GM12878 (cell line): Measurements from ENCODE around the gene KRT6C. TPM values are rescaled to one million over a fixed set of nuclear protein-coding genes. Genes with fewer than 3 reads are reported as not detected.

Experiments used
- CEBPZ ChIP-seq: fragments of 150-350 bp; IDR thresholded peaks from 2 replicates; pipeline ENCODE4 v1.6.1; 2016; ENCODE audit warnings: low read depth, low read length
- E2F4 ChIP-seq: IDR thresholded peaks from 2 replicates; pipeline ENCODE4 v1.6.1; 2012; ENCODE audit warnings: low read depth, low read length, improper control_type of control experiment
- ESRRA ChIP-seq: IDR thresholded peaks from 2 replicates; pipeline ENCODE4 v1.6.1; 2012; ENCODE audit warnings: mild to moderate bottlenecking, low read length, improper control_type of control experiment
- ETV6 ChIP-seq, 2 experiments: fragments of 450-650 bp in 1 of 2; IDR thresholded peaks in 1 of 2; conservative IDR thresholded peaks in 1 of 2; 2 replicates each; pipeline ENCODE4 v1.6.1; 2014; ENCODE audit warnings: antibody characterized with exemption in 1 of 2, borderline replicate concordance in 1 of 2, low read depth in 1 of 2, mild to moderate bottlenecking in 1 of 2, moderate library complexity in 1 of 2
- HSF1 ChIP-seq: fragments of 150-350 bp; IDR thresholded peaks from 2 replicates; pipeline ENCODE4 v1.6.1; 2014; ENCODE audit warnings: mild to moderate bottlenecking, low read depth, low read length
- NR2F1 ChIP-seq: fragments of 450-650 bp; conservative IDR thresholded peaks from 2 replicates; pipeline ENCODE4 v1.6.1; 2017; ENCODE audit warnings: mild to moderate bottlenecking
- POLR2AphosphoS5 ChIP-seq: IDR thresholded peaks from 2 replicates; pipeline ENCODE4 v1.6.1; 2011; ENCODE audit warnings: mild to moderate bottlenecking, low read length, inconsistent platforms
- ZBED1 ChIP-seq: IDR thresholded peaks from 2 replicates; pipeline ENCODE4 v1.6.1; 2016; ENCODE audit warnings: borderline replicate concordance
- polyA plus RNA-seq, 11 experiments: library from polyadenylated mRNA; depleted of rRNA in 4 of 11; unstranded in 6 of 11; stranded (reverse) in 5 of 11; fragments of >200 nt; fragmentation: Nextera tagmentation in 4 of 11; fragmentation: Illumina TruSeq in 1 of 11; extraction: Ambion mirVana in 4 of 11; extraction: Trizol in 1 of 11; gene quantifications; 1 replicate in 1 of 11; 2 replicates in 10 of 11; pipeline versions ENCODE4 v1.2.1 to v1.2.3, GENCODE V29; 2011 to 2016; ENCODE audit warnings: inconsistent platforms in 2 of 11, missing spikeins in 2 of 11, low read depth in 1 of 11
- total RNA-seq, 4 experiments: library from RNA; depleted of rRNA in 3 of 4; stranded (reverse); fragments of >200 nt in 3 of 4; fragmentation: Illumina TruSeq in 1 of 4; extraction: Trizol in 1 of 4; gene quantifications; 2 replicates each; pipeline versions ENCODE4 v1.2.1 to v1.2.3, GENCODE V29; 2013 to 2021
- TF ChIP-seq, protein P1 (sequence below): fragments of 450-650 bp; IDR thresholded peaks from 2 replicates; pipeline ENCODE4 v1.6.1; 2017; ENCODE audit warnings: borderline replicate concordance

Gene KRT6C
- total and polyA plus RNA-seq, 10 of the 15 experiments (the other 5 are each of a cell fraction or from before 2014, with no cell fraction given) = not detected

GRCh38 chr12:52521175-52521567 is 47.6 kb upstream of the KRT6C start (continued):
- TF ChIP-seq ZBED1 = no peak
- TF ChIP-seq, protein P1, sequence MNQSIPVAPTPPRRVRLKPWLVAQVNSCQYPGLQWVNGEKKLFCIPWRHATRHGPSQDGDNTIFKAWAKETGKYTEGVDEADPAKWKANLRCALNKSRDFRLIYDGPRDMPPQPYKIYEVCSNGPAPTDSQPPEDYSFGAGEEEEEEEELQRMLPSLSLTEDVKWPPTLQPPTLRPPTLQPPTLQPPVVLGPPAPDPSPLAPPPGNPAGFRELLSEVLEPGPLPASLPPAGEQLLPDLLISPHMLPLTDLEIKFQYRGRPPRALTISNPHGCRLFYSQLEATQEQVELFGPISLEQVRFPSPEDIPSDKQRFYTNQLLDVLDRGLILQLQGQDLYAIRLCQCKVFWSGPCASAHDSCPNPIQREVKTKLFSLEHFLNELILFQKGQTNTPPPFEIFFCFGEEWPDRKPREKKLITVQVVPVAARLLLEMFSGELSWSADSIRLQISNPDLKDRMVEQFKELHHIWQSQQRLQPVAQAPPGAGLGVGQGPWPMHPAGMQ = no peak
- TF ChIP-seq HSF1 = no peak
- no peak for TF ChIP-seq ESRRA
- no peak for TF ChIP-seq CEBPZ
- TF ChIP-seq POLR2AphosphoS5 = no peak
- no peak for TF ChIP-seq NR2F1
- no peak for TF ChIP-seq ETV6 (conservative IDR thresholded peaks at IDR 0.05 in 1 of 2, IDR thresholded peaks at IDR 0.05 in 1 of 2; ENCODE audit: borderline replicate concordance in 1 of 2, low read depth in 1 of 2)
- TF ChIP-seq E2F4 = no peak
